H9 (cell line): Measurements from ENCODE around the gene HMGN2. TPM values are rescaled to one million over a fixed set of nuclear protein-coding genes. Genes with fewer than 3 reads are reported as not detected.

Source experiments
- DNase-seq: peaks from one replicate; pipeline ENCODE4 v3.0.0-alpha.2; 2017
- H2AFZ ChIP-seq: one replicate; pipeline ENCODE4 v1.6.1; 2013; ENCODE audit warnings: mild to moderate bottlenecking, low read length, control low read depth, moderate library complexity
- H2AK5ac ChIP-seq: 2 replicates; pipeline ENCODE4 v1.6.1; 2013; ENCODE audit warnings: low read length, control low read depth, mixed read lengths; ENCODE audit not compliant: insufficient read length
- H2BK120ac ChIP-seq: one replicate; pipeline ENCODE4 v1.6.1; 2013; ENCODE audit warnings: low read depth, mild to moderate bottlenecking, low read length, control low read depth, inconsistent platforms; ENCODE audit not compliant: poor library complexity, severe bottlenecking
- H2BK12ac ChIP-seq: 2 replicates; pipeline ENCODE4 v1.6.1; 2013; ENCODE audit warnings: low read length, control low read depth, mixed read lengths, low read depth; ENCODE audit not compliant: insufficient read length
- H2BK15ac ChIP-seq: 2 replicates; pipeline ENCODE4 v1.6.1; 2013; ENCODE audit warnings: low read depth, low read length, control low read depth
- H2BK20ac ChIP-seq: one replicate; pipeline ENCODE4 v1.6.1; 2013; ENCODE audit warnings: low read depth, mild to moderate bottlenecking, low read length, control low read depth, inconsistent platforms; ENCODE audit not compliant: poor library complexity, severe bottlenecking
- H2BK5ac ChIP-seq: 2 replicates; pipeline ENCODE4 v1.6.1; 2013; ENCODE audit warnings: low read length, control low read depth, mixed read lengths; ENCODE audit not compliant: insufficient read length
- H3K14ac ChIP-seq: 2 replicates; pipeline ENCODE4 v1.6.1; 2013; ENCODE audit warnings: low read length, control low read depth; ENCODE audit not compliant: insufficient read depth
- H3K18ac ChIP-seq: 2 replicates; pipeline ENCODE4 v1.6.1; 2013; ENCODE audit warnings: low read depth, mild to moderate bottlenecking, mixed read lengths, low read length, control low read depth; ENCODE audit not compliant: insufficient read length
- H3K23ac ChIP-seq: 2 replicates; pipeline ENCODE4 v1.6.1; 2013; ENCODE audit warnings: low read length, control low read depth, mixed read lengths, low read depth; ENCODE audit not compliant: insufficient read length
- H3K23me2 ChIP-seq: 2 replicates; pipeline ENCODE4 v1.6.1; 2013; ENCODE audit warnings: low read depth, mild to moderate bottlenecking, mixed read lengths, low read length, control low read depth; ENCODE audit not compliant: insufficient read length, poor library complexity, severe bottlenecking
- H3K27ac ChIP-seq: 2 replicates; pipeline ENCODE4 v1.5.1; 2013; ENCODE audit warnings: low read length, control low read depth, mixed read lengths, low read depth; ENCODE audit not compliant: insufficient read length
- H3K27me3 ChIP-seq: 2 replicates; pipeline ENCODE4 v1.6.1; 2013; ENCODE audit warnings: low read length, control low read depth, inconsistent platforms; ENCODE audit not compliant: insufficient read depth
- H3K4ac ChIP-seq: 2 replicates; pipeline ENCODE4 v1.6.1; 2013; ENCODE audit warnings: low read depth, mild to moderate bottlenecking, control low read depth, inconsistent platforms, low read length, moderate library complexity
- H3K4me1 ChIP-seq: 2 replicates; pipeline ENCODE4 v1.6.1; 2013; ENCODE audit warnings: low read length, control low read depth, inconsistent platforms; ENCODE audit not compliant: insufficient read depth
- H3K4me2 ChIP-seq: 2 replicates; pipeline ENCODE4 v1.6.1; 2013; ENCODE audit warnings: low read length, control low read depth, mixed read lengths; ENCODE audit not compliant: insufficient read length, insufficient read depth
- H3K56ac ChIP-seq: 2 replicates; pipeline ENCODE4 v1.6.1; 2013; ENCODE audit warnings: low read depth, mild to moderate bottlenecking, mixed read lengths, low read length, control low read depth; ENCODE audit not compliant: insufficient read length
- H3K79me1 ChIP-seq: 2 replicates; pipeline ENCODE4 v1.6.1; 2013; ENCODE audit warnings: low read depth, mild to moderate bottlenecking, moderate library complexity, low read length, control low read depth, inconsistent platforms; ENCODE audit not compliant: insufficient read depth, poor library complexity, severe bottlenecking
- H3K79me2 ChIP-seq: 2 replicates; pipeline ENCODE4 v1.6.1; 2013; ENCODE audit warnings: low read length, control low read depth, inconsistent platforms; ENCODE audit not compliant: insufficient read depth
- H3K9ac ChIP-seq: 2 replicates; pipeline ENCODE4 v1.6.1; 2013; ENCODE audit warnings: low read length, control low read depth, mixed read lengths; ENCODE audit not compliant: insufficient read length; ENCODE audit errors: extremely low read depth
- H3K9me3 ChIP-seq: one replicate; pipeline ENCODE4 v1.6.1; 2013; ENCODE audit warnings: low read depth, low read length, inconsistent platforms; ENCODE audit not compliant: control insufficient read depth
- H3T11ph ChIP-seq: one replicate; pipeline ENCODE4 v1.6.1; 2013; ENCODE audit warnings: mild to moderate bottlenecking, low read length, control low read depth, inconsistent platforms
- H4K20me1 ChIP-seq: one replicate; pipeline ENCODE4 v1.6.1; 2013; ENCODE audit not compliant: control insufficient read depth, insufficient read length, insufficient read depth
- H4K5ac ChIP-seq: 2 replicates; pipeline ENCODE4 v1.6.1; 2013; ENCODE audit warnings: low read depth, mild to moderate bottlenecking, mixed read lengths, low read length, control low read depth; ENCODE audit not compliant: insufficient read length
- H4K8ac ChIP-seq: replicated peaks from 2 replicates; pipeline ENCODE4 v1.6.1; 2013; ENCODE audit warnings: low read length, control low read depth, mixed read lengths, low read depth; ENCODE audit not compliant: insufficient read length
- H4K91ac ChIP-seq: 2 replicates; pipeline ENCODE4 v1.6.1; 2013; ENCODE audit warnings: low read depth, mild to moderate bottlenecking, moderate library complexity, mixed read lengths, low read length, control low read depth; ENCODE audit not compliant: insufficient read length
- H3K27ac Mint-ChIP-seq, 3 experiments: 2 replicates in 2 of 3; 3 replicates in 1 of 3; pipeline ENCODE4 v1.8.0; 2020 to 2021; ENCODE audit warnings: mixed read lengths in 3 of 3, mild to moderate bottlenecking in 1 of 3, moderate library complexity in 1 of 3
- H3K27me3 Mint-ChIP-seq: 2 replicates; pipeline ENCODE4 v1.8.0; 2021; ENCODE audit warnings: low read depth, mild to moderate bottlenecking, moderate library complexity, mixed read lengths
- H3K36me3 Mint-ChIP-seq, 3 experiments: 2 replicates in 2 of 3; 3 replicates in 1 of 3; pipeline ENCODE4 v1.8.0; 2020 to 2021; ENCODE audit warnings: low read depth in 3 of 3, mixed read lengths in 3 of 3; ENCODE audit not compliant: insufficient read depth in 1 of 3
- H3K4me1 Mint-ChIP-seq, 2 experiments: 2 replicates each; pipeline ENCODE4 v1.8.0; 2020; ENCODE audit warnings: mixed read lengths in 2 of 2
- H3K4me3 Mint-ChIP-seq, 2 experiments: 2 replicates in 1 of 2; 3 replicates in 1 of 2; pipeline ENCODE4 v1.8.0; 2020 to 2021; ENCODE audit warnings: mild to moderate bottlenecking in 2 of 2, mixed read lengths in 2 of 2, moderate library complexity in 1 of 2
- H3K9me3 Mint-ChIP-seq, 2 experiments: 2 replicates in 1 of 2; 3 replicates in 1 of 2; pipeline ENCODE4 v1.8.0; 2020; ENCODE audit warnings: mild to moderate bottlenecking in 2 of 2, mixed read lengths in 2 of 2, moderate library complexity in 1 of 2
- CTCF ChIP-seq: fragments of 200-600 bp; sonication (generic); conservative IDR thresholded peaks from 3 replicates; pipeline ENCODE4 v1.8.0; 2021; ENCODE audit warnings: antibody characterized with exemption, mild to moderate bottlenecking
- WGBS: extraction: QIAGEN DNeasy Blood & Tissue Kit; methylation state at CpG from one replicate; pipeline ENCODE4 v1.1.7; 2013; ENCODE audit warnings: missing lambda C conversion rate, low lambda C conversion rate, mixed read lengths; ENCODE audit not compliant: insufficient read length; ENCODE audit errors: extremely low coverage; 5-methylcytosine and 5-hydroxymethylcytosine counted together
- total RNA-seq: library from RNA; stranded (reverse); gene quantifications from 2 replicates; pipeline ENCODE4 v1.2.1, GENCODE V29; 2021

Gene HMGN2
- total RNA-seq, 1 experiment from 2014 or later, result 622 TPM

- Histone ChIP-seq H3K18ac (no peak overlapping the region), H3K79me1 (no peaks in the 10 kb centered on the region), H2BK20ac (no peak overlapping the region), H4K20me1 (no peaks in the 10 kb centered on the region), H2BK12ac (no peak overlapping the region), H2BK15ac (no peak overlapping the region), H3K9ac (no peak overlapping the region), H3K4me1 (no peaks in the 10 kb centered on the region), H3K23me2 (no peaks in the 10 kb centered on the region), H3K27me3 (no peaks in the 10 kb centered on the region), H3T11ph (no peak overlapping the region), H3K9me3 (no peaks in the 10 kb centered on the region), H3K23ac (no peak overlapping the region), H3K14ac (no peak overlapping the region), H3K79me2 (no peaks in the 10 kb centered on the region), H4K91ac (no peak overlapping the region), H3K4me2 (no peak overlapping the region), H4K5ac (no peak overlapping the region), H3K4ac (no peak overlapping the region), H3K56ac (no peak overlapping the region), H2BK5ac (no peak overlapping the region), H3K27ac (no peak overlapping the region), H2AFZ (no peak overlapping the region), H2AK5ac (no peak overlapping the region), H4K8ac (no peak overlapping the region), H2BK120ac (no peak overlapping the region)
- DNase-seq, result no peak
- peaks cover 0 to 6% of the 10 kb centered on the region in 2 experiments; a peak in 2 of 4 replicates for H3K4me1 Mint-ChIP-seq
- TF ChIP-seq CTCF, result no peak
- no CpG with 5 or more reads among the region's 3 CpGs for WGBS
- H3K27ac Mint-ChIP-seq, result peak overlapping the region in 1 of 3 experiments; percentile 62; a peak in 1 of 7 replicates
- H3K36me3 Mint-ChIP-seq, result peaks cover 11 to 72% (median 59%) of the 10 kb centered on the region in 3 experiments
- H3K4me3 Mint-ChIP-seq, result no peak overlapping the region
- no peaks in the 10 kb centered on the region for H3K9me3 Mint-ChIP-seq
- no peaks in the 10 kb centered on the region for H3K27me3 Mint-ChIP-seq
Observed at GRCh38 chr1:26450908-26451307, 21.3 kb upstream of the HMGN2 start.
